Measurements from ENCODE around the gene MAGI1.

The MAGI1 gene

DNA sequence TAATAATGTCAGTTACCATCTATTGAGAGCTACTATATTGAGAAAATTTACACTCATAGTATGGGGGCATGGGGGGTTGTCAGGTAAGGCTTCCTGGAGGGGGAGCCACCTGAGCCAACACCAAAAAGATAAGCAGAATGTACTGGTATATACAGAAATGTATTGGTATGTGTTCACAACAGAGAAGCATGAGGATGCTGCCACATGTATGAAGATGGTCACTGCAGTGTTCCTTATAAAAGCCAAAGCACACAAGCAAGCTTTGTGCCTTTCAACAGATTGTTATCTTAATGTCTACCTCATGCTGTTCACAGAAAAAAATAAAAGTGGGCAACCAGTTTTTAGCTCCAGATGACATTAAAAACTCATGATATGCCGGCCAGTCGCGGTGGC lies 149.0 kb downstream of the MAGI1 start:
- Histone ChIP-seq H3K9me2 (replicated peaks; ENCODE audit: insufficient read depth, low read length) (no peaks in the 10 kb centered on the region), H3K27me3 (ENCODE audit: low read length) (no peaks in the 10 kb centered on the region), H3K9me3 (ENCODE audit: insufficient read depth, low read length) (no peaks in the 10 kb centered on the region), H4K20me1 (ENCODE audit: low read depth, low read length) (no peaks in the 10 kb centered on the region), H3F3A (ENCODE audit: insufficient read depth) (no peaks in the 10 kb centered on the region), H3K4me2 (ENCODE audit: low read depth, low read length, poor library complexity, severe bottlenecking) (no peak overlapping the region), H2AFZ (ENCODE audit: low read depth, low read length, severe bottlenecking) (no peak overlapping the region), H3K36me3 (ENCODE audit: low read length) (no peaks in the 10 kb centered on the region), H3K27ac (ENCODE audit: low read depth, low read length) (no peak overlapping the region), H3K4me3 (ENCODE audit: insufficient read depth, low read length, poor library complexity, severe bottlenecking) (no peak overlapping the region), H3K9ac (ENCODE audit: low read length) (no peak overlapping the region), H3K79me2 (ENCODE audit: insufficient read depth, low read length) (no peaks in the 10 kb centered on the region)
- no peak for TF ChIP-seq EZH2phosphoT487 (conservative IDR thresholded peaks at IDR 0.05; ENCODE audit: low read length)
- TF ChIP-seq, protein P1, sequence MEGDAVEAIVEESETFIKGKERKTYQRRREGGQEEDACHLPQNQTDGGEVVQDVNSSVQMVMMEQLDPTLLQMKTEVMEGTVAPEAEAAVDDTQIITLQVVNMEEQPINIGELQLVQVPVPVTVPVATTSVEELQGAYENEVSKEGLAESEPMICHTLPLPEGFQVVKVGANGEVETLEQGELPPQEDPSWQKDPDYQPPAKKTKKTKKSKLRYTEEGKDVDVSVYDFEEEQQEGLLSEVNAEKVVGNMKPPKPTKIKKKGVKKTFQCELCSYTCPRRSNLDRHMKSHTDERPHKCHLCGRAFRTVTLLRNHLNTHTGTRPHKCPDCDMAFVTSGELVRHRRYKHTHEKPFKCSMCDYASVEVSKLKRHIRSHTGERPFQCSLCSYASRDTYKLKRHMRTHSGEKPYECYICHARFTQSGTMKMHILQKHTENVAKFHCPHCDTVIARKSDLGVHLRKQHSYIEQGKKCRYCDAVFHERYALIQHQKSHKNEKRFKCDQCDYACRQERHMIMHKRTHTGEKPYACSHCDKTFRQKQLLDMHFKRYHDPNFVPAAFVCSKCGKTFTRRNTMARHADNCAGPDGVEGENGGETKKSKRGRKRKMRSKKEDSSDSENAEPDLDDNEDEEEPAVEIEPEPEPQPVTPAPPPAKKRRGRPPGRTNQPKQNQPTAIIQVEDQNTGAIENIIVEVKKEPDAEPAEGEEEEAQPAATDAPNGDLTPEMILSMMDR (IDR thresholded peaks at IDR 0.05; ENCODE audit: insufficient read depth, low read length, poor library complexity, severe bottlenecking) = no peak

DNA sequence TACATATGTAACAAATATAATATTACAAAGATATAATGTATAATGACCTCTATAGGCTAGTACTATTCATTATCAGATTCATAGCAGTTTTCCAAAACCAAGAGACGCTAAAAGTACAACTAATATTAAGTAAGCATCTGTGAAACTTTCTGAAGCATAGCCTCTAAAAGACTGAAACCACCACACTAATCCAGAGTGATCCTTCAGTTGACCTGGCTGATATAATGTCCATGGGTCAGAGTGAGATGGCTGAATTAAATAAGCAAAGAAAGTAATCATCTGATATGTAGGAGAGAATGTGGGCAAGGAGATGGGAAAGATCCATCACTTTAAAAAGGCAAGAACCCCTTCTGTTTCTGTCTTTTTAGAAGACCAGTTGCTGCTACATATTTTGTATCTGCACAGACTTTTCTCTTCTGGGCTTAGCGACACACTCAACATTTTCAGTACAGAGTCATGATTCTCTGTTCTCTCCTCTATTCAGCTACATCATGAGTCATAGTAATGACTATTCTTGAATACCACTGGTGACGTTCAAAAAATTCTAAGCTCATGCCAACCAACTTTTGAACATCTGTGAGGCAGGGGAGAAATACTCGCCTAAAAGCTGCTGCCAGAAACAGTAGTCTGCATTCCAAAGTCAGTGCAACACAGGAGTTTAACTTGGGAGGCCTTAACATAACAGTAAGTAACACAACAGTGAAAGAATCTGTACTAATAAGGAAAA lies 149.6 kb downstream of the MAGI1 start:
- H3K4me2 ChIP-seq (ENCODE audit: low read depth, low read length, poor library complexity, severe bottlenecking) = no peak overlapping the region
- no peaks in the 10 kb centered on the region for H4K20me1 ChIP-seq (ENCODE audit: low read depth, low read length)
- H3K36me3 ChIP-seq (ENCODE audit: low read length) = no peaks in the 10 kb centered on the region
- H3K9ac ChIP-seq (ENCODE audit: low read length) = no peak overlapping the region
- H3K4me3 ChIP-seq (ENCODE audit: insufficient read depth, low read length, poor library complexity, severe bottlenecking) = no peak overlapping the region
- no peaks in the 10 kb centered on the region for H3K9me2 ChIP-seq (replicated peaks; ENCODE audit: insufficient read depth, low read length)
- H3K27me3 ChIP-seq (ENCODE audit: low read length) = no peaks in the 10 kb centered on the region
- TF ChIP-seq EZH2phosphoT487 (conservative IDR thresholded peaks at IDR 0.05; ENCODE audit: low read length) = no peak
- TF ChIP-seq, protein P1 (IDR thresholded peaks at IDR 0.05; ENCODE audit: insufficient read depth, low read length, poor library complexity, severe bottlenecking) = no peak
- H3F3A ChIP-seq (ENCODE audit: insufficient read depth) = no peaks in the 10 kb centered on the region
- H3K79me2 ChIP-seq (ENCODE audit: insufficient read depth, low read length) = no peaks in the 10 kb centered on the region
- no peaks in the 10 kb centered on the region for H3K9me3 ChIP-seq (ENCODE audit: insufficient read depth, low read length)
- no peak overlapping the region for H2AFZ ChIP-seq (ENCODE audit: low read depth, low read length, severe bottlenecking)
- no peak overlapping the region for H3K27ac ChIP-seq (ENCODE audit: low read depth, low read length)

DNA sequence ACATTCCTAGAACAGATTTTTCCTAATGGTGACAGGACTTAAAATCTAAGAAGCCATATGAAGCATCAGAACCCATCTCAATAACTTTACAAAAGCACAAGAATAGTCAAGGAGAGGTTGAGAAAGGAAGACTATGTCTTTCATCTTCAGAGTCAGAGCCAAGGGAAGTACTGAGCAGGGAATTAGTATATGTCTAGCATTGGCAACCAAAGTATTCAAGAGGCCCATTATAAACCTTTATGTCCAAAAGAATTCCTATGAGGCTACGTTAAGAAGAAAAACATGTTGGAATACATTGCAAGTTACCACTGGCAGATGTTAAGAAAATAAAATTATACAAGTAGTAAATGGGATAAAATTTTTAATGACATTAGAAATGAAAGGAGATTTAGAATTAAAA lies 150.5 kb downstream of the MAGI1 start:
- H4K20me1 ChIP-seq (ENCODE audit: low read depth, low read length) = no peaks in the 10 kb centered on the region
- no peaks in the 10 kb centered on the region for H3K9me3 ChIP-seq (ENCODE audit: insufficient read depth, low read length)
- H3F3A ChIP-seq (ENCODE audit: insufficient read depth) = no peaks in the 10 kb centered on the region
- no peaks in the 10 kb centered on the region for H3K36me3 ChIP-seq (ENCODE audit: low read length)
- H3K27me3 ChIP-seq (ENCODE audit: low read length) = no peaks in the 10 kb centered on the region
- H3K4me2 ChIP-seq (ENCODE audit: low read depth, low read length, poor library complexity, severe bottlenecking) = no peak overlapping the region
- no peaks in the 10 kb centered on the region for H3K9me2 ChIP-seq (replicated peaks; ENCODE audit: insufficient read depth, low read length)
- no peak overlapping the region for H2AFZ ChIP-seq (ENCODE audit: low read depth, low read length, severe bottlenecking)
- TF ChIP-seq EZH2phosphoT487 (conservative IDR thresholded peaks at IDR 0.05; ENCODE audit: low read length) = no peak
- TF ChIP-seq, protein P1 (IDR thresholded peaks at IDR 0.05; ENCODE audit: insufficient read depth, low read length, poor library complexity, severe bottlenecking) = no peak
- H3K27ac ChIP-seq (ENCODE audit: low read depth, low read length) = no peak overlapping the region
- no peak overlapping the region for H3K4me3 ChIP-seq (ENCODE audit: insufficient read depth, low read length, poor library complexity, severe bottlenecking)
- H3K79me2 ChIP-seq (ENCODE audit: insufficient read depth, low read length) = no peaks in the 10 kb centered on the region
- H3K9ac ChIP-seq (ENCODE audit: low read length) = no peak overlapping the region
